WTC11 (cell line): ENCODE results near the gene ADPGK. TPM values are rescaled to one million over a fixed set of nuclear protein-coding genes. Genes with fewer than 3 reads are reported as not detected.

Experiments used
- ATAC-seq: fragments of 200-7000 bp; cut with Tn5 transposase; 2 replicates; pipeline ENCODE4 v1.10.0; 2021; ENCODE audit warnings: mild to moderate bottlenecking, moderate library complexity
- CTCF ChIA-PET: fragments of 300-600 bp; sonication (Branson Sonifier 250); formaldehyde crosslinking; loops from one replicate; lab custom pipeline; 2021; ENCODE audit warnings: antibody characterized with exemption; lab: Charles Lee
- POLR2A ChIA-PET: fragments of 350-600 bp; sonication (Branson Sonifier 250); formaldehyde crosslinking; loops from one replicate; lab custom pipeline; 2021; ENCODE audit warnings: antibody characterized with exemption; lab: Charles Lee
- DNase-seq: peaks from one replicate; pipeline ENCODE4 v3.0.0; 2021; ENCODE audit warnings: low spot score
- H3K27ac Mint-ChIP-seq: 2 replicates; pipeline ENCODE4 v1.8.0; 2021; ENCODE audit warnings: mixed read lengths
- H3K27me3 Mint-ChIP-seq: 2 replicates; pipeline ENCODE4 v1.8.0; 2021; ENCODE audit warnings: low read depth, mild to moderate bottlenecking, moderate library complexity, mixed read lengths
- H3K36me3 Mint-ChIP-seq: 2 replicates; pipeline ENCODE4 v1.8.0; 2021; ENCODE audit warnings: mixed read lengths
- H3K4me1 Mint-ChIP-seq: 2 replicates; pipeline ENCODE4 v1.8.0; 2022; ENCODE audit warnings: mixed read lengths
- H3K4me3 Mint-ChIP-seq: 2 replicates; pipeline ENCODE4 v1.8.0; 2021; ENCODE audit warnings: mild to moderate bottlenecking, moderate library complexity, mixed read lengths
- H3K9me3 Mint-ChIP-seq: 2 replicates; pipeline ENCODE4 v1.8.0; 2021; ENCODE audit warnings: mixed read lengths
- ATF6 ChIP-seq: sonication (generic); formaldehyde crosslinking; IDR thresholded peaks from 2 replicates; pipeline ENCODE4 v1.8.1; 2023; ENCODE audit warnings: mild to moderate bottlenecking, missing genetic modification reagents
- CBFB ChIP-seq: sonication (generic); formaldehyde crosslinking; IDR thresholded peaks from 2 replicates; pipeline ENCODE4 v1.8.1; 2022; ENCODE audit warnings: mild to moderate bottlenecking, low read depth, missing genetic modification reagents
- CDX4 ChIP-seq: fragments of 250-450 bp; sonication (Bioruptor Pico); IDR thresholded peaks from 2 replicates; pipeline ENCODE4 v1.9.0; 2021; ENCODE audit warnings: moderate library complexity, mild to moderate bottlenecking, inconsistent platforms, borderline replicate concordance
- CREM ChIP-seq: sonication (generic); formaldehyde crosslinking; IDR thresholded peaks from 2 replicates; pipeline ENCODE4 v1.8.1; 2022; ENCODE audit warnings: mild to moderate bottlenecking, missing genetic modification reagents, moderate library complexity
- CTCF ChIP-seq: fragments of 200-600 bp; IDR thresholded peaks from 2 replicates; pipeline ENCODE4 v1.8.0; 2022; ENCODE audit warnings: antibody characterized with exemption
- ELF4 ChIP-seq: sonication (generic); formaldehyde crosslinking; IDR thresholded peaks from 2 replicates; pipeline ENCODE4 v1.8.1; 2022; ENCODE audit warnings: low read depth, mild to moderate bottlenecking, moderate library complexity, missing genetic modification reagents
- ETV6 ChIP-seq: sonication (generic); formaldehyde crosslinking; IDR thresholded peaks from 2 replicates; pipeline ENCODE4 v1.8.1; 2022; ENCODE audit warnings: mild to moderate bottlenecking, missing genetic modification reagents
- JAZF1 ChIP-seq: fragments of 250-450 bp; sonication (Bioruptor Pico); IDR thresholded peaks from 2 replicates; pipeline ENCODE4 v1.9.0; 2021; ENCODE audit warnings: moderate library complexity, mild to moderate bottlenecking, inconsistent platforms
- JUN ChIP-seq: sonication (generic); formaldehyde crosslinking; IDR thresholded peaks from 2 replicates; pipeline ENCODE4 v1.8.0; 2023; ENCODE audit warnings: mild to moderate bottlenecking, missing genetic modification reagents
- MXD4 ChIP-seq: fragments of 250-450 bp; sonication (Bioruptor Pico); IDR thresholded peaks from 2 replicates; pipeline ENCODE4 v1.8.0; 2021; ENCODE audit warnings: mild to moderate bottlenecking, moderate library complexity, borderline replicate concordance
- MYBL2 ChIP-seq: sonication (generic); formaldehyde crosslinking; IDR thresholded peaks from 2 replicates; pipeline ENCODE4 v1.8.1; 2023; ENCODE audit warnings: mild to moderate bottlenecking, moderate library complexity, missing genetic modification reagents
- PRRX2 ChIP-seq: fragments of 250-450 bp; sonication (Bioruptor Pico); IDR thresholded peaks from 2 replicates; pipeline ENCODE4 v1.8.0; 2021; ENCODE audit warnings: mild to moderate bottlenecking
- RELA ChIP-seq: sonication (generic); formaldehyde crosslinking; IDR thresholded peaks from 2 replicates; pipeline ENCODE4 v1.8.1; 2022; ENCODE audit warnings: missing genetic modification reagents, mild to moderate bottlenecking, borderline replicate concordance
- SMAD3 ChIP-seq: sonication (generic); formaldehyde crosslinking; IDR thresholded peaks from 2 replicates; pipeline ENCODE4 v1.8.0; 2022; ENCODE audit warnings: missing genetic modification reagents, mild to moderate bottlenecking, borderline replicate concordance
- TCF7 ChIP-seq: sonication (generic); formaldehyde crosslinking; IDR thresholded peaks from 2 replicates; pipeline ENCODE4 v1.8.0; 2022; ENCODE audit warnings: mild to moderate bottlenecking, low read depth, missing genetic modification reagents, moderate library complexity
- TP53 ChIP-seq: sonication (generic); formaldehyde crosslinking; IDR thresholded peaks from 2 replicates; pipeline ENCODE4 v1.8.1; 2023; ENCODE audit warnings: mild to moderate bottlenecking, missing genetic modification reagents
- USF2 ChIP-seq: sonication (generic); formaldehyde crosslinking; IDR thresholded peaks from 2 replicates; pipeline ENCODE4 v1.8.1; 2023; ENCODE audit warnings: mild to moderate bottlenecking, missing genetic modification reagents, moderate library complexity
- ZNF121 ChIP-seq: sonication (generic); formaldehyde crosslinking; IDR thresholded peaks from 2 replicates; pipeline ENCODE4 v1.8.0; 2023; ENCODE audit warnings: missing genetic modification reagents
- ZNF423 ChIP-seq: fragments of 250-450 bp; sonication (Bioruptor Pico); IDR thresholded peaks from 2 replicates; pipeline ENCODE4 v2.1.2; 2022; ENCODE audit warnings: mild to moderate bottlenecking, moderate library complexity
- ZNF512 ChIP-seq: sonication (generic); formaldehyde crosslinking; IDR thresholded peaks from 2 replicates; pipeline ENCODE4 v1.8.1; 2022; ENCODE audit warnings: missing genetic modification reagents, borderline replicate concordance
- total RNA-seq: library from RNA; stranded (reverse); gene quantifications from 3 replicates; pipeline ENCODE4 v1.2.3, GENCODE V29; 2021
- TF ChIP-seq, protein P1 (sequence below): fragments of 250-450 bp; sonication (Bioruptor Pico); IDR thresholded peaks from 2 replicates; pipeline ENCODE4 v1.8.0; 2021; ENCODE audit warnings: mild to moderate bottlenecking

ADPGK gene
- total RNA-seq, 1 experiment from 2014 or later = 37.9 TPM

GRCh38 chr15:72733941-72734738 is 49.4 kb downstream of the ADPGK start:
- POLR2A ChIA-PET = no interaction called here

DNA sequence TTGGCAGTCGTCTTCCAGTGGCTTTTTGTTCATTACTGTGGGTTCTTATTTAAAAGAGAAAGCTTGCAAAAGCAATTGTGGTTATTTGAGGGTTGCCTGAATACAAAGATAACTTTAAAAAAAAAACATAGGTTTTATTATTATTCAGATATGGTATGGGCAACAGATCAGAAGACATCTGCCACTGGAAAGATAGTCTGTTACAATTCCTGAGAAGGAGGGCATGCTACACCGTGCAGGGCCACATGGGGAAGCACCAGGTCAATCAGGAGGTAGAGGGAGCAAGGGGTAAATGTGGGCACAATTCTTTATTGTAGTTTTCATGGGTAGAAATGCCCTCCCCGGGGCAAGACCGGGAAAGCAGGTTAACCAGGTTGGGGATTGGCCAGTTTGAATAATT is 51.0 kb downstream of the ADPGK start:
- Mint-ChIP-seq H3K36me3 (peaks cover 46% of the 10 kb centered on the region), H3K4me3 (no peak overlapping the region), H3K4me1 (0 out of 2 replicates have a peak, but pooled peaks cover 4% of the 10 kb centered on the region), H3K27me3 (no peaks in the 10 kb centered on the region), H3K27ac (peak overlapping the region; percentile 30; the same call in 1 of the 2 replicates), H3K9me3 (no peaks in the 10 kb centered on the region)
- TF ChIP-seq ZNF512 (no peak), MXD4 (CRISPR knock-in tag) (no peak), CBFB (CRISPR knock-in tag) (no peak)
- DNase-seq (no peak), ATAC-seq (peak; percentile 71)
- ChIA-PET CTCF (interaction anchor here (1.0 to 2.5 kb wide), 4 partner anchors 11 to 541 kb away, joined by 3 to 17 read pairs (median 4); no protein-coding TSS in a partner anchor), POLR2A (no interaction called here)

More at GRCh38 chr15:72733941-72734738, 49.4 kb downstream of the ADPGK start:
- no peaks in the 10 kb centered on the region for H3K27me3 Mint-ChIP-seq
- no peak overlapping the region for H3K4me3 Mint-ChIP-seq
- H3K4me1 Mint-ChIP-seq = no peaks in the 10 kb centered on the region
- TF ChIP-seq SMAD3 (CRISPR knock-in tag) = no peak
- TF ChIP-seq ATF6 (CRISPR knock-in tag) = no peak
- no peak for TF ChIP-seq ZNF512
- TF ChIP-seq MYBL2 (CRISPR knock-in tag) = no peak
- no peak for TF ChIP-seq ZNF121
- TF ChIP-seq CTCF = no peak
- TF ChIP-seq ELF4 (CRISPR knock-in tag) = no peak
- no peak for TF ChIP-seq USF2 (CRISPR knock-in tag)
- H3K9me3 Mint-ChIP-seq = no peaks in the 10 kb centered on the region
- no peak for DNase-seq
- CTCF ChIA-PET = interaction anchor here (2.3 kb wide), 1 partner anchor 12 kb away, joined by 9 read pairs; no protein-coding TSS in a partner anchor
- peaks cover 53% of the 10 kb centered on the region for H3K36me3 Mint-ChIP-seq
- no peak for ATAC-seq
- H3K27ac Mint-ChIP-seq = no peak overlapping the region

GRCh38 chr15:72732086-72732485 is 51.5 kb downstream of the ADPGK start:
- Mint-ChIP-seq H3K27me3 (no peaks in the 10 kb centered on the region), H3K4me3 (no peak overlapping the region), H3K36me3 (peaks cover 45% of the 10 kb centered on the region), H3K9me3 (no peaks in the 10 kb centered on the region), H3K4me1 (0 out of 2 replicates have a peak, but pooled peaks cover 4% of the 10 kb centered on the region), H3K27ac (no peak overlapping the region)
- DNase-seq = no peak
- no peak for ATAC-seq
- ChIA-PET CTCF (interaction anchor here (1.0 to 2.5 kb wide), 4 partner anchors 10 to 542 kb away, joined by 3 to 17 read pairs (median 4); no protein-coding TSS in a partner anchor), POLR2A (no interaction called here)
- no peak for TF ChIP-seq RELA (CRISPR knock-in tag)
- TF ChIP-seq PRRX2 (CRISPR knock-in tag) = no peak
- no peak for TF ChIP-seq JUN (CRISPR knock-in tag)
- no peak for TF ChIP-seq TP53 (CRISPR knock-in tag)
- TF ChIP-seq ETV6 (CRISPR knock-in tag) = no peak
- TF ChIP-seq CDX4 (CRISPR knock-in tag) = no peak
- no peak for TF ChIP-seq TCF7 (CRISPR knock-in tag)
- no peak for TF ChIP-seq JAZF1 (CRISPR knock-in tag)
- TF ChIP-seq CREM (CRISPR knock-in tag) = no peak
- no peak for TF ChIP-seq ZNF423 (CRISPR knock-in tag)
- TF ChIP-seq, protein P1, sequence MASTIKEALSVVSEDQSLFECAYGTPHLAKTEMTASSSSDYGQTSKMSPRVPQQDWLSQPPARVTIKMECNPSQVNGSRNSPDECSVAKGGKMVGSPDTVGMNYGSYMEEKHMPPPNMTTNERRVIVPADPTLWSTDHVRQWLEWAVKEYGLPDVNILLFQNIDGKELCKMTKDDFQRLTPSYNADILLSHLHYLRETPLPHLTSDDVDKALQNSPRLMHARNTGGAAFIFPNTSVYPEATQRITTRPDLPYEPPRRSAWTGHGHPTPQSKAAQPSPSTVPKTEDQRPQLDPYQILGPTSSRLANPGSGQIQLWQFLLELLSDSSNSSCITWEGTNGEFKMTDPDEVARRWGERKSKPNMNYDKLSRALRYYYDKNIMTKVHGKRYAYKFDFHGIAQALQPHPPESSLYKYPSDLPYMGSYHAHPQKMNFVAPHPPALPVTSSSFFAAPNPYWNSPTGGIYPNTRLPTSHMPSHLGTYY (CRISPR knock-in tag) = no peak
